Mucosa of gallbladder (tissue), 1 donor: ENCODE data around the gene FAM47E. TPM values are rescaled to one million over a fixed set of nuclear protein-coding genes. Genes with fewer than 3 reads are reported as not detected.

ENCODE experiments used
- DNase-seq: peaks from one replicate; pipeline ENCODE4 v3.0.0-alpha.2; 2020; ENCODE audit warnings: low spot score
- total RNA-seq: library from RNA; stranded (reverse); gene quantifications from one replicate; pipeline ENCODE4 v1.2.1, GENCODE V29; 2021
- donor health status: DM: no; HTN: no; CAD: no.

Gene FAM47E, protein sequence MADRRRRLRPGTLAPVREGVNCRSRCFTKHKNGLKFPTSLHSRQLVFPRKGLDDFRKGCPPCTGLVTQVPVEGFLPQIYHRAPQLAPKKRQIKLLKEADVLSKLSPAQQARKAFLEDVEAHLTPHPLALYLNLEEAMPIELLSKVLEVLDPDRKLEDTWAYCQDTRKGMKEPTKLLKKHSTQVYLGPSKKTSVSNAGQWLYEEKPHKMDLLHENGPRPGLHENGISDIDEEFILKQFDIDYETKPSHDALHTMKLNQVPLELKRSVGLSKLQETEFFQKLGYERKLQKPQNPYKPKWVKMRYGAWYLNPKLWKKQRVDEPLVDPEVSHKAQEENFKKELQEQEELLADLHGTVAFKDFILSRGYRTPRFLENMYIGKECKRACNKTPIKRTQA
- total RNA-seq = 13.8 TPM

DNA sequence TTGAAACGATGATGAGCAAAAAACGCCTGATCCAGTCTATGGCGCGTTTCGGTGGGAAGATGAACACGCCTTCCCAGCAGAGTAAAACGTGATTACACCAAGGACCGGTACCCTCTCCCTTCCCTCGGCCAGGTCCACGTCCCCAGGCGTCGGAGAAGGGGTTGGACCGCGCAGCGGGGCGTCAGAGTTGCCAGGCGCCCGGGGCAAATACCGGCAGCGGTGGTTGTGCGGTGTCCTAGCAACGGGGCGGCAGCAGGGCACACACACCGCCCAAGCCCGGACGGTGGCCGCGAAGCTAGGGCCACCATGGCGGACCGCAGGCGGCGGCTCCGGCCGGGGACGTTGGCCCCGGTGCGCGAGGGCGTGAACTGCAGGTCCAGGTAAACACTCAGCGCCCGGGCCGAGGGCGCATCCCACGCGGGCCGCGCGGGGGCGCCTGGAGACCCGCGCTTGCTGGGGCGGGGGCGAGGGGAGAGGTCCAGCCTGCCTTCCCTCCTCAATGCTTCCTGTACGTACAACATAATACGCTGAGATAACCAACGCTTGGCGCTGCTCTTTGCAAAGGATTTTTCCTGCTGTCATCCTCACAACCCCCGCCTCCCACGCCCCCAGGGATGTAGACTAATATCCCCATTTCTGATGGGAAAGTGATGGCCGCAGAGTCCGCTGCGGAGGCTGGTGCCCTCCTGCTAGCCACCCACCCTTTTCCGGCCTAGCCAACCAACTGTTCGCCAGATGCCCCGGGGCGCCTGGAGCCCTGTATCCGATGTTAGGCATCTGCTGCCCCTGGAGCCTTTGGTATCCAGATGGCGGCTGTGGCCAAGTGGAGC is at the start of gene FAM47E:
Gene FAM47E, plus strand, starts transcription at position 281 of the 830 bp plus-strand sequence. Its CDS starts 26 bp downstream, at position 307.
- DNase-seq = peak; percentile 73

DNA sequence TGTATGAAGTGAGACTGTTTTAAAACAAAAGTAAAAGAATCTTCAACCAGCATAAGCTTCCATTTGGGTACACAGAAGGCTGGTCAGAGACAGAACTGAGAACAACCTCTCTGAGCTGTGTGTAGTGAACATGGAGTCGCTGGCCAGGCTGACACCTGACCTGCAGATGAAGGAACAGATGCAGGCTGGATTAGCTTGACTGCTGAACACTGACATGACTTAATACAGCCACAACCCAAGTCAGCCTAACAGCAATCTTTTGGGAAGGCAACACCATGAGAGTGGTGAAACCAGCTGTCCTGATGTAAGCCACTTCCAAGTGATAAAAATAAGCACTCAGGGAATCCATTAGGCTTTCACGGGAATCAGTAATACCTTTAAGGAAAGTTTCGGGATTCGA is 48.0 kb upstream of the FAM47E start:
- no peak for DNase-seq

DNA sequence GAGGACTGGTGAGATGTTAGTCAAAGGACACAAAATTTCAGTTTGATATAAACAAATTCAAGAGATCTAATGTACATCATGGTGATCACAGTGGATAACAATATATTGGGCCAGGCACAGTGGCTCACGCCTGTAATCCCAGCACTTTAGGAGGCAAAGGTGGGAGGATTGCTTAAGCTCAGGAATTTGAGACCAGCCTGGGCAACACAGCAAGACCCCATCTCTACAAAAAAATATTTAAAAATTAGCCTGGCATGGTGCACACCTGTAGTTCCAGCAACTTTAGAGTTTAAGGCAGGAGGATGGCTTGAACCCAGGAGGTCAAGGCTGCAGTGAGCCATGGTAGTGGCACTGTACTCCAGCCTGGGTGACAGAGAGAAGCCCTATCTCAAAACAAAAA is 46.6 kb upstream of the FAM47E start:
- DNase-seq = no peak

DNA sequence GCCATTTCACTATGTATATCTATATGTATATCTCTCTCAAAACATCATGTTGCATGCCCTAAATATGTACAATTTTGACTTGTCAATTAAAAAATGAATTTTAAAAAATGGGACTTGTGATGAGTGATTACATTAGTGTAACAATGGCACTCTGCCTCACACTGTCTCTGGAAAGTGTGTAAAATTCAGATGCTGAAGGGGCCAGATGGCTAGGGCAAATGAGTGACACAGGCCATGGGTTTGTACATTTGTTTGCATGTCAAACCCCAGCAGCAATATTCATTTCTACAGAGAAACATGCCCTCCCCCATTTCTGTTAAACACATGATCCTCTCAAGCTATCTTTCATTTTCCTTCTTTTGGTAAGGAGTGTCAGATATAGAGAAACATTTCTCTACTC is 46.0 kb upstream of the FAM47E start:
- DNase-seq = no peak

DNA sequence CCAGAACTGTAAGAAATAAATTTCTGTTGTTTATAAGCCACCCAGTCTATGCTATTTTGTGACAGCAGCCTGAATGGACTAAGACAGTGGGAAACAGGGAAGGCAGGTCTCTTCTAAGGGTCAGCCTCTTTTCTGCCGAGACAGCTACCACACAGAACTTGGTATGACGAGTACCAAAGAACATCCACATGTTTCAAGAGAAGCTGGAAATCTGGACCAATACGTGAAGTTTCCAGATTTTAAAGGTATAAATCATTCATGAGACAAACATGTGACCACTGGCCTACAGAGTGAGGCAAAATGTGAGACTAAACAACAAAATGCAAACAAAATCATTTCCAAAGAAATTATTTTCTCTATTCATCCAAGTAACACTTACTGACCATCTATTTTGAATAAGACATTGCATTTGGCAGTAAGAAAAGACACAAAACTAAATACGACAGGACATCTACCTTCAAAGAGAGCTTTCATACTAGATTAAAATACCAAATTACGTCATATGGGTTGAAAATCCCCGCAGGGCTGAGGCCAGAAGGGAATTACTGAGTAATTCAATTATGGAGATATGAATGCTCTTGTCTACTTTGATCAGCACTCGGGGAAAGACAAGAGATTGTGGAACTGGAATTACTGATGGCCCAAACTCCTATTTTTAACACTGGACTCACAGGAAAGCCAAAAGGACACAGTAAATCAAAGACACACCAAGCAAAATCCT is 45.1 kb upstream of the FAM47E start:
- DNase-seq = no peak

DNA sequence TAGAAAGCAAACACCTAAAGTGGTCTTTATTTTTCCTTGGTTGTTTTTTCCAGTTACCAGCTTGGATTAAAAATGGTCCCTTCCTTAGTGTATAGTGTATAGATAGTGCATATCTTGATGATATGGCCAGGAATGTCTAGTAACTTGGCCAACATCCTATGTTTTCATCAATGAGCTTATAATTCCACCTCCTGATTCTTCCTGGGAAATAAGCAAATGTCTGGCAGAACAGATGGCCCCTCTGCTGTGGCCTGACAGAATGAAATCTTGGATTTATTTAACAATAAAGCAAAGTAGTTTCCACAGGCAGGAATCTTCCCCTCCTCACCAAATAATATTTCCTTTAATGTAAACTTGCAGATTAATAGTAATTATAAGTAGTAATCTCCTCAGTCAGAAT is 44.0 kb upstream of the FAM47E start:
- no peak for DNase-seq

DNA sequence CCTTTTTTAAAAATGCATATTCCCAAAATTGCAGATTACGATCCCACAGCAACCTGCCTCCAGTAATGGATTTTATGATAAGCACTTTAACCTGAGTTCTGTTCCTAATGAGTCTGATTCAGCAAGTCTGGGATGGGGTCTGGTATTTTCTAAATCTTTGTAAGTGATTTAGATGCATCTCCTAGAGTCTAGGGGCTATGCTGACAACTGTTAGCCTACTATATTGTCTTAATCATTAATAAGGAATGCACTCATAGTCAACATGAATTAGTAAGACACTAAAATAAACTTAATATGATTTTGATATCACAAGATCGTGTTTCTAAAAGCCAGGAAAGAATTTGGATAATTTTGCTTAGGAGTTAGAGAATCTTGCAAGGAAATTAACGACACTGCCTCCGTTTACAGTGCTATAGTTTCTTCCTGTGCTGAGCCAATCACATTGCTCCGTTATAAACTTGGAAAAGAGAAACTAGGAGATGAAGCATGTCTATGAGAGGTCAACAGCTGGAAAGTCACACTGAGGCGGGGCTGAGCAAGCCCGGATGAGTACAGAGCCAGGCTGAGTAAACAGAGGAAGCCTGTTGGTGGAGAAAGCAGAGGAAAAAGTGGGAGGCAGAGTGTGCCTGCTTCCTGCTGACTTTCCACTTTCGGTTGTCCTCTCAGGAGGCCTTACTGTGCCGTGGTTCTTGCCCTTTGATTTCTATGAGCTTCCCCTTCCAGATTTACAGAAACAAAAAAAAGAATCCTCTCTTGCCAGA is 43.3 kb upstream of the FAM47E start:
- peak; percentile 84 for DNase-seq

DNA sequence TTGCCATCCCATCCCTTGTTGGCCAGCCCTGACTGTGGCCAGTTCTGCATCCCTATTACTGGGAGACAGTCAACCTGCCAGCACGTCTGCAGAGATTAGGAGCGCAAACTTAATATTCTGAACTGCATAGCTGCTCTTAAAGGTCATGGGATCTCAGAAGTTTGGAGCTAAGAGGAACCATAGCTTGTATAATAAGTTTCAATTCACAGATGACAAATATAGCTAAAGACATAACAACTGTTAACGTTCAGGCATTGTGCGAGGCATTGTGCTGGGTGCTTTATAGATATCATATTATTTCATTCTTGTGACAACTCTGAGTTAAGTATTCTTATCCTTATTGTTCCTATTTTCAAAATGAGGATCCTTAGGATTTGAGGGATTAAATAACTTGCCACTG is 41.6 kb upstream of the FAM47E start:
- DNase-seq = no peak

DNA sequence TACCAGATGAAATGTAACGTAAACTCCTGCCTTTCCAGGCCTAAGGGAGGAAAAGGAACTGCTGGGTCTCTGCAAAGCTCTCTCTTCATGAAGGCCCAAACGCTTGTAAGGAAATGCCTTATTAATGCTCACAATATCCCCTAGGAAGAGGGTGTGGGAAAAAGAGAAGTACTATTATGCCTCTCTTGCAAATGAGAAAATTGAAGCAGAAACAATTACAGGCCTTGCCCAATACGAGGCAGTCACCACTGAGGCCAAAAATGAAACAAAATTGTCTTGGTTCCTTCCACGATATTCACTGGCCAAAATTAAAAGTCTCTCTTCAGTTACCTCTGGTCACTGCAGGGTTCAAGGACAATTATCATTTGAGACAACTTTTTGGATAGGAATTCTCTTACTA is 41.1 kb upstream of the FAM47E start:
- DNase-seq = no peak

DNA sequence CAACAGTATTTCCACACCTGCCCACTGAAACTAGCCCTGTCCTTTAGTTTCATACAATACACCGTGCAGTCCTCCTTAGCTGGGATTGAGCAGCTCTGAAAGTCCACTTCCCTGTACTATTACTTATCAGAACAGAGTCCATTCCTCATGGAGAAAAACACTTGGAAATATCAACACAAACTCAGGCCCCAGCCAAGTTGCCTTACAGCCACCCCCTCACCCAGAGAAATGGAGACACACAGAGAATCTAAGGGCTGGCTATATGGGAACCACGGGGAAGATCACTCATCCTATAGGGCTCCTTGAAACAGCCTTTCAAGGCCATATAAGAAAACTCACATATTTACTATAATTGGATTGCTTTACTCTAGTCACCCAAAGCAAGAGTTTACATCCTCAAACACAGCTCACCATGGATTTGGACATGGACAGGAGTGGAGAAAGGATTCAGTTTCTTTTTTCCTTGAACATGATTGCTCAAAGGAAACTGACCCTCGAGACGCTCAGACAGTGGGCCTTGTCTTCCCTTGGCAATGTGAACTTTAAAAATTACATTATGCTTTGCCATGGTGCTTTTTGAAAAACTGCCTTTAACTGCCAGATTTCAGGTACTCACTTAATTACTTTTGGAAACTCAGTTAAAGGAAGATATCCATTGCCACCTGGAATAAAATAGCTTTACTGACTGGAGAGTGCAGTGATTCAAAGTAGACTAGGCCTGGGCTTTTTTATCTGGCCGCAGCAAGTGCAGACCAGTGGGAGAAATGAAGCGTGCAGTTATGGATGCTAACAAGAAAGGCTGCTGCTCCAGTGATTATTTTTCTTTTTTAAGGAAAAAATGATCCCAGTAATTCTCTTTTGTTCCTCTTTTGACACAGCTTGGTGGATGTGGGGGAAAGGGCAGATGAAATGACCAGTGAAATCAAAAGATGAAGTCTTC is 39.5 kb upstream of the FAM47E start:
- DNase-seq = no peak

DNA sequence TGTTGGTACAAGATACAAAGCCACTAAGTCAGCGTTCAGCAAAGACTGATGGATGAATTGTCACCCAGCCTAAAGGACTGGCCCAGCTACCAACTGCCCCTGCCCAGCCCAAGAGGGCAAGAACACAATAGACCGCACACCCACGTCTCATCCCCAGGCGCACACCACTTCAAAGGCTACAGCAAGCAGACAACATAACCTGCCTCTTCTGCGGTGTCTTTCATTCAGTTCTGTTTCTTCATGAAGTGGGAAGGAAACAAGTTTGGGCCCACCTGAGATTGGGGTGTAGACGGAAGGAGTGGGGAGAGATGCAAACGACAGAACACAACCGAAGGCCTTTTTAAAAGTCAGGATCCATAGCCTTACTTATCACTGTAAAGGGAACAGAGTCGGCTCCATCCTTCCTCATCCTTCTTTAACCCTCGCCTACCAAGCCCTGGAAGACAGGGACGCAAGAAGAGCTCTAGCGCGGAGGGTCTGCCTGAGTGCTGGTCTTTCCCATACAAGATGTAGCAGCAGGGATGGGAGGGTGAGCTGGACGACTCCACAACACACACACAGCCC is 38.6 kb upstream of the FAM47E start:
- no peak for DNase-seq

DNA sequence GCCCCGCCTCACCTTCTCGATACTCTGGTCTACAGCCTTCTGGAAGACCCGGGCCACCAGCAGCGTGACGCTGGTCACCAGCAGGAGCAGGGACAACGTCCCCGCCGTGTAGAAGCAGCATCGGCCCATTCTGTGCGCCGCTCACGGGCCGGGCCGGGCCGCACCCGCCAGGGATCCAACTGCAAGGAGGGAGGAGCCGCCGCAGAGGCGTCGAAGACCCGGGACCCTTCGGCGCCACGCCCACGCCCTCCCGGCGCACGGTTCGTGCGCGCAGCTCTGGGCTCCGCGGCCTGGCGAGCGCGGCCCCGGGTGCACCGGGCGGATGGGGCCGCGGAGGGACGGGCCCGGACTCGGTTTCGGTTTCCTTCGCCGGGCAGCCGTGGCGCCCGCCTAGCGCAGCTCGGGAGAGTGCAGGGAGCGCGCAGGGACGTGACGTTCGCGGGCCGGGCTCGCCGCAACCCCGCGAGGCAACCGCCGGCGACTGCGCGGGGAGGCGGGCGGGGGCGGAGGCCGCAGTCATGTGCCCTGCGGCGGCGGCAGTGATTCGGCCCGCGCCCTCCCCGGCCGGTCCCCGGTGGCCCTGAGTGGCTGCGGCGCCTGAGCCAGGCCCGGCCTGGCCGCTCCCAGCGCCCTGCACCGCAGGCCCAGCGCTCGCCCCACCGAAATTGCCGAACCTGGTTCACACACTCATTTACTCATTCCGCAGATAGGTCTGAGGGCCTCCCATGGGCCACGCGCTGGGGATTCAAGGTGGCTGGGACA is 37.9 kb upstream of the FAM47E start, which contains the start of gene SCARB2:
Gene SCARB2, minus strand, starts transcription at position 410 of the 762 bp plus-strand sequence. Its CDS starts 281 bp downstream, at position 129.
- DNase-seq = peak; percentile 88

DNA sequence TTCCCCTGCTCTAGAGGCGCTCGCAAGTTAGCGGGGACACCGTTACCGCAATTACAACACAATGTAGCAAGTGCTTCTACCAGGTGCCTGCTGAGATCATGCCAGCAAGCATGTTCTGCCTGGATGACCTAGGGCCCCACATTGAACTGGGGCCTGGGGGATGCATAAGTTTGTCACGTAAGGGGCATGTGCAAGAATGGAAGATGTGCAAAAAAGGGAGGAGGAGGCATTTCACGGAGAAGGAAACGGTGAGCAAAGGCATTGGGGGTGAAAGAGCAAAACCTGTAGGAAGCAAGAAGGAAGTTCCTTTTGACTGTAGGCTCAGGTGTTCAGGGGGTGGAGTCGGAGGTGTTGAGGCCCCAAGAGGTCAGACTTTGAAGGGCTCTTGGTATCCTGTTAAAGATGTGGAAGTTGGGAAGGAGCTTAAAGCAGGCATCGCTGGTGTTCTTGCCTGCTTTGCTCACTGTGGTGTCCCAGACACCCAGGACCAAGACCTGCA is 37.3 kb upstream of the FAM47E start:
- DNase-seq = no peak

DNA sequence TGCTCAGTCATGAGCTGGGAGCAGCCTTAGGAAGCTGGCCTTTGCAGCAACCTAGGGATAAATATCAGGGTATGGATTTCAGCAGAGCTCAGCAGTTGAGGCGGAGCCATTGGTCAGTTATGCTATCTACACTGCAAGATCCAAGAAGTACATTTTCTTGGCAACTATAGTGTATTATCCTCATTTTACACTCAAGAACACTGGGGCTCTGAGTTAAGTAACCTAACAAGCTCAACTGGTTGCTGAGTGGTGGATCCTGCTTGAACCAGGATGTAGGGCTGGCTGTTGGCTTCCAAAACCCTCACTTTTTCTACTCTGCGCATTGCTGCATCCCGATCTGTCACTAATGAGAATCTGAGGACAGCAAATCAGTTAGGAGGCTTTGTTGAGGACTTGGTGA is 36.4 kb upstream of the FAM47E start:
- no peak for DNase-seq

DNA sequence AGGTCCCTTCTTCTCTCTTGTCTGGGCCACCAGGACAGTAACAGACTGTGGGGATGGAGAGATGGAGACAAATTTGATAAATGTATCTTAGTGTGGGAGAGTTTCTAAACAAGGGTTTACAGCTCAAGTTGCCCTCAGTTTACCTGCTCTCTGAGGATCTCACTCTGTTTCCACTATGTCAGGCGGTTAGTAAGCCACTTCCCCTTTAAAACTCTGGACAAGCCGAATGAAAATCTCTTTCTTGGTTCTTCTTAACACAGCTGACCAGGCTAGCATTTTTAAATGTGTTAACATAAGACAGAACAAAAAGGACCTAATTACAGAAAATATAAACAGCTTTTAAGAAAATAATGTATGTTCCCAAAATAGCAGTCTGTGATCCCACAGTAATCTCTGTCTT is 35.0 kb upstream of the FAM47E start:
- DNase-seq = no peak

DNA sequence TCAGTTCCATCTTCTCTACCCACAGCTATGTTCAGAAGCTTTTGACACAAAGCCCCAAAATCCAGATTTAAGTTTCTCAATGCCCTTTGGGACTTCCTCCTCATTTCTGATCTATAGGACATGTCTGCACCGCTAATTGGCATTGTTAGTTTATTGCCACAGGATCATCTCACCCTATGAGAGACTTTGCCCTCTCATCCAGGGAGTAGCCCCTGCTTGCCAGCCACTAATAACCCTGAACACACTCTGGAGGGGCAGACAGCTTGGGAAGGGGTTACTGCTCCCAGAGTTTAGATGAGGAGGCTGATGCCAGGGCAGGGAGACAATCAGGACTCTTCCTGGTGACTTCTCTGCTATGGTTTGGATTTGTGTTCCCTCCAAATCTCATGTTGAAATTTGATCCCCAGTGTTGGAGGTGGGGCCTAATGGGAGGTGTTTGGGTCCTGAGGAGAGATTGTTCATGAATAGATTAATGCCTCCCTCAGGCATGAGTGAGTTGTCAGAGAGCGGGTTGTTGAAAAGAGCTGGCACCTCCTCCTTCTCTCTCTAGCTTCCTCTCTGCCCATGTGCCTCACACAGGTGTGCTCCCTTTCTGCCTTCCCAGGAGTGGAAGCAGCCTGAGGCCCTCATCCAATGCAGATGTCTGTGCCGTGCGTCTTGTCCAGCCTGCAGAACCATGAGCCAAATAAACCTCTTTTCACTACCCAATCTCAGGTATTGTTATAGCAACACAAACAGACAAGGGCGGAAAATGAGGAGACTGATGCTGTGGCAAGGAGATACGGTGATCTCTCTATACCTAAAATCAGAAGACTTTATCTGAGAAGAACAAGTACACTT is 34.3 kb upstream of the FAM47E start:
- no peak for DNase-seq

DNA sequence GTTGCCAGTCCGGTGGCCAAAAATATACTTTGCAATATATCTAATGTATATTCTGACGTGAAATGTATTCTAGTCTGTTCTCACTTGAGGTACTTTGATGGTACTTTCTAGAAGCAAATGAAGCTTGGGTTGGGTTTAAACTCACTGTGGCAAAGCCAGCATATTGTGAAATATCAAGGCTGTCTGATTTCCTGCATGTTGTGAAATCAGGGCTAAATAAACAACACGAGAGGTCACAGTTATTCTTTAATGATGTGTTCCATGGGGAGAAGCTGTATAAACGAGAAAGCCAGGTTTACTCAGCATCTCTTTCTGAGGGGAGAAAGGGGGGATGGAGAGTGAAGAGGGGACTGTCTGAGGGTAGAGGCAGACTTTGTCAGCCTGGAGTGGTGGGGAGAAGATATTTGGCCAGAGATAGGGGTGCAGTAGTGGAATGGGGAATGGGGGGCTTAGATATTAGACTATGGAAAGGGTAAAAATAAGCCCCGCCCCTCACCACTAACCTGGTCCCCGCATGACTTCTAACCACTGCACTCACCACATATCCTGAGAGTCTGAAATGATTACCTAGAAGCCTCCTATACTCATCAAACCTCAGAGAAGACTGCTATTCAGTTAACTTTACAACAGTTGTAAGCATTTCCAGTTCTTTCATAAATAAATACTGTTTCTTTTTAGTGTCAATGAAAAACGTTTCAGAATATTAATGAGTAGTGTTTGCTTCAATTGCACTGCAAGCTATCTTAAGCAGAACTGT is 32.0 kb upstream of the FAM47E start:
- DNase-seq = peak; percentile 39
